Activated naive CD4-positive, alpha-beta T cell treated with Interleukin-2 at 50 U/mL for 16 hours (primary cell): ENCODE measurements around the gene EBLN2.
"Not testable (repeated sequence)": the region's sequence is repeated elsewhere in the genome, so short reads cannot be mapped to it uniquely, and the experiment has no call there.

Experiments
- DNase-seq: peaks from one replicate; pipeline ENCODE4 v3.0.0-alpha.2; 2020

The EBLN2 gene

DNA sequence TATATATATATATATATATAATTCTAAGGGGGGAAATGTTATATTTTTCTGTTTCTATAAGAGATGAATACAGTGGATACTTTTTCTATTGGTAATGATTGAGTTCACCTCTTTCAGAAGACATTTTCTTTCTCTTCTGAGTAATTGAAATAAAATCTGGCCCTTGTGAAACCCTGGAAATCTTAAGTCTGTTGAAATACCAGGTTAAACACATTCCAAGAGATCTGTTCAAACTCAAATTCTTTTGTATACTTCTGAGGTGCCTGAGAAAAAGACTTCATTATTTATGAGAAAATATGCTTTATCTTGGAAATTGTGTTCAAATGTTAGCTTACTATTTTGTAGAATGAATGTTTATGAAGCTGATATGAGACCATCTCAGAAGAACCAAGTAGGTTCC, 4.8 kb downstream of the EBLN2 start:
- not testable (repeated sequence) for DNase-seq

DNA sequence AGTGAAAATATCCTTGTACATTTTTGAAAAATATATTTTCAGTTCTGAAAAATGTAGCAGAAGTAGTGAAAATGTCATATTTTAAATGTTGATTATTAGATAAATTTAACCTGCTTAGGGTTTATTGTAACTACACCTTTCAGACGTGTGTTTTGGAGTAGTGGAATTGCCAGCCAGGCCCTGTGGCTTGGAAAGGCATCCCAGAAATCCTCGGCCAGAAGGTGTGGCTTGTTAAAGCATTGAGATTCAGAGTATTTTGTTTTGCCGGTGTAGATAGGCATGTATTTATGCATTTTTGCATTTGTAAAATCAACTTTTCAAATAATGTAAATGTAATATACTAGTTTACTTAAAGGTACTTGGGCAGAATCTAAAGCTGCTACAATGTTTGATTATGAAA, 7.0 kb downstream of the EBLN2 start:
- no peak for DNase-seq

DNA sequence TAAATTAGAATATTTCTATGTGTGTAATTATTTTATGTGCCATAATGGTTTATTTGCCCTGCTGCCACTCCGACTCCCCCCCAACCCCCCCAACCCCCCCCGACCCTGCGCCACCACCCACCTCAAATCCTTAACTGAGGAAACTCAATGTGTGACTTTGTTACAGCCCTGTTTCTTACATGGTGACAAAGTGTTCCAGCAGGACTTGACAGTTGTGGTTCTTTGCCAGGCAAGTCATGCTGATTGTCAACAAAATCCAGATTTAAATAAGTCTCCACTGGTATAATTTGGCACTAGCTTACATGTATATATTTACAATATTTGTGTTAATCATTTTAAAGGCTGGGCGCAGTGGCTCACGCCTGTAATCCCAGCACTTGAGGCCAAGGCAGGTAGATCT, 7.7 kb downstream of the EBLN2 start:
- no peak for DNase-seq

DNA sequence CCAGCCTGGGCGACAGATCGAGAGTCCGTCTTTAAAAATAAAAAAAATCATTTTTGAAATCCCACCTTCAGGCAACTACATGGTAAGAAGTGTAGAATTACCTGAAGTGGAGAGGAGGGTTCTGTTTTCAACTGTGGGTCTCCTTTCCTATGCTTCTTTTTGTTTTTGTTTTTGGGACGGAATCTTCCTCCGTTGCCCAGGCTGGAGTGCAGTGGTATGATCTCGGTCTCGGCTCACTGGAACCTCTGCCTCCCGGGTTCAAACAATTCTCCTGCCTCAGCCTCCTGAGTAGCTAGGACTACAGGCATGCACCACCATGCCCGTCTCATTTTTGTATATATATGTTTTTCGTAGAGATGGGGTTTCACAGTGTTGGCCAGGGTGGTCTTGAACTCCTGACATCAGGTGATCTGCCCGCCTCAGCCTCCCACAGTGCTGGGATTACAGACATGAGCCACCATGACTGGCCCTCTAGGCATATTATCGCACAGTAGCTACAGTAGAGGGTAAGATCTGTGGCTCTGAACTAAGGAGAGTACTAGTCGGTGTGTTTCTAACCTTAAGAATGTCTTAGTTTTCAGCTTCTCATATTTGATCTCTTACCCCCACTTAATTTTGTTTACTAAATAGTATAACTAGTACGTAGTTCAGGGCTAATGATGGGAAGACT, 8.5 kb downstream of the EBLN2 start:
- DNase-seq: no peak

DNA sequence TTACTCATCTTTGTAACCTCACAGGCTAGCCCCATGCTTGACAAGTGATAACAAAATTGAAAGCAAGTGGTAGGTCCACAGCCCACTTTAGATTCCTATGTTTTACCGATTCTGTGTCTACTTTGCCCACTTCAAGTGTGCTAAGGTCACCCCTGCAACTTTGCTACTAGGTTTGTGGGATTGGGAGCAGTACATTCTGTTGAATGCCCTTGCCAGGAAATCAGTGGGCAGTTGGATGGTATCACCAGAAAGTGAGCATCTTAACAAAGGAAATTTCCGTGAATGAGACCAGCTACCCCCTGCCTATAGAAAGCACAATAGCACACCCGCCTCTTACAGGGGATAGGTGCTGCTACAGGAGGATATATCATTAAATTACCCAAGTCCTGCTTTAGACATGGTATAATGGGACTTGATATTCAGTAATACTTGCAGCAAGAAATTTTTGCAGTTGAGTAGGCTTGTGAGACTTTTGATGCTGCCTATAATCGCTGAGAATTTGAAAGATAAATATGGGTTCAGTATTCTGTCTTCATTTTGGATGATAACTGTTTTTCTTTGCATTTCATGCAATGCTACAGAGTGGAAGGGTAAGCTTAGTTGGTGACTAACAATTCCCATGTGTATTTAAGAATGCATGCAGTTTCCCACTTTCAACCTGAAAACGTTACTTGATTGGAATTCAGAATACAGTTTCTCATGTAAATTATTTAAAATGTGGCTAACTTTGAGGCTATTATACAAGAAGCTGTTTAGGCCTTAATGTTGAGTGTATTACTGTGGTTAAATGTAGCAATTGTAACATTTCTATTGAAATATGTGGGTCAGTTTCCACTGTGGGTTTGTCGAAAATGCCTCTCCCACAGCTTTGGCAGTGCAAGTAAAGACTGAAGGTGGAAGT, 9.5 kb downstream of the EBLN2 start:
- DNase-seq: no peak

DNA sequence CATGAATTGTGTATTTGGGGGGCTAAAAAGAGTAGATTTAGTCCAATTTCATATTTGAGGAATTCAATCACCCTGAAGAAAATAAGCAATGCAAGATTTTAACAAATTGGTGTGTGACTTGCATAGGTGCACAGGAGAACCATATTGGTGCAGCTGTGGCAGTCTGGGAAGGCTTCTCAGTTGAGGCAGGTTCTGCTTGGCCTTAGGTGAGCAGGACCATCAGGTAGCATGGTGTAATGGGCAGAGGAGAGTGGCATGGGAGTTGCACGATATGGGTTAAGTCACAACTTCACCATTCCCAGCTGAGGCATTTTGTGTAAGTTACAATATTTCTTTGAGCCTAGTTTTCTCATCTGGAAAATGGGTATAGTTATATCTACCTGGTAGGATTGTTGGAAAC, 10.5 kb downstream of the EBLN2 start:
- DNase-seq: no peak

DNA sequence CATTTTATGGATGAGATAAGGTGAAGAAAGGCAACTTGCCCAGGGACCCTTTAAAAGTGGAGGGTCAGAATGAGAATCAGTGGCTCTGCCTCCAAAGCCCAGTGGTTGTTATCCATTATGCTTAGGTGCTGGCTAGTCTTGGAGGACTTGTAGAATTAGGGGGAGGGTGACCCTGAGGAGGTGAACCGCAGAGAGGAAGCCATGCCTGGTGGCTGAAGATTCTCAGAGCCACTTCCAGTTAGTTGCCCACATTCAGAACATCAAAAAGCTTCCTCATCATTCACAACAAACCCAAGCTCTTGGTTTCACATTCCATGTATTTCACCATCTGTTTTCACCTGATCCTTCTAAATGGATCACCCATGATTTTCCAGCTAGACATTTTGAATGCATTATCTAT, 11.2 kb downstream of the EBLN2 start:
- DNase-seq: no peak

DNA sequence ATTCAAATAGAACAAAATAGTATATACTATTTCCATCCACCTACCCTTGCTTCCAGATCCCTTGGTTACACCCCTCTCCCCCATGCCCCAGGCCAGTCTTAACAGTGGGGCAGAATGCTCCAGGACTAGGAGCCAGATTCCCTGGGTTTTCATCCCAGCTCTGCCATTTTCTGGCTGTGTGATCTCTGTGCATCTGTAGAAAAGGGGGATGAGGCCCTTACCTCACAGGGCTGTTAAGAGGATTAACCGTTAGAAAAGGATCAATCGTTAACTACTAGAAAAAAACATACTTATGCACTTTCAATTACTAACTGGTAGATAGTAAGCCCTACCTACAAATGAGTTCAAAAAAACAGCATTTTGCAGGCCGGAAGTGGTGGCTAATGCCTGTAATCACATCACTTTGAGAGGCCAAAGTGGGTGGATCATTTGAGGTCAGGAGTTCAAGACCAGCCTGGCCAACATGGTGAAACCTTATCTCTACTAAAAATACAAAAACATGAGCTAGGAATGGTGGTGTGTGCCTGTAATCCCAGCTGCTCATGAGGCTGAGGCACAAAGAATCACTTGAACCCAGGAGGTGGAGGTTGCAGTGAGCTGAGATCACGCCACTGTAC, 11.7 kb downstream of the EBLN2 start:
- DNase-seq: no peak

DNA sequence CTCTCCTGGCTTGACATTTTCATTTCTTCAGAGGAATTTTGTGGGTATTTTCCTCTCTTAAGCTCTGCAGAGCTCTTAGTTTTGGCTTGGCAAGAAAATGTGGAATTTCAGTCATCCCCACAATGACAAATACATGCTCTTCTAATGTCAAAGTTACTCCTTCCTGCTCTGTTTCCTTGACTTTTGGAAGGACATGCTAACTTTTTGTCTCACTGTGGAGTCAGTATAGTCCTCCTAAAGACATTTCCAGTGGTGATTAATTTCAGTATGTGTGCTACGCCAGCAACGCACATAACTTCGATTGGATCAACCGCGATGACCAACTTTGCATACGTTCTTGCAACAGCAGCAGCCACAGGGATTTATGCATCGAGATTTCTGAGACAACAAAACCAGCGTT, 13.3 kb downstream of the EBLN2 start:
- DNase-seq: no peak

DNA sequence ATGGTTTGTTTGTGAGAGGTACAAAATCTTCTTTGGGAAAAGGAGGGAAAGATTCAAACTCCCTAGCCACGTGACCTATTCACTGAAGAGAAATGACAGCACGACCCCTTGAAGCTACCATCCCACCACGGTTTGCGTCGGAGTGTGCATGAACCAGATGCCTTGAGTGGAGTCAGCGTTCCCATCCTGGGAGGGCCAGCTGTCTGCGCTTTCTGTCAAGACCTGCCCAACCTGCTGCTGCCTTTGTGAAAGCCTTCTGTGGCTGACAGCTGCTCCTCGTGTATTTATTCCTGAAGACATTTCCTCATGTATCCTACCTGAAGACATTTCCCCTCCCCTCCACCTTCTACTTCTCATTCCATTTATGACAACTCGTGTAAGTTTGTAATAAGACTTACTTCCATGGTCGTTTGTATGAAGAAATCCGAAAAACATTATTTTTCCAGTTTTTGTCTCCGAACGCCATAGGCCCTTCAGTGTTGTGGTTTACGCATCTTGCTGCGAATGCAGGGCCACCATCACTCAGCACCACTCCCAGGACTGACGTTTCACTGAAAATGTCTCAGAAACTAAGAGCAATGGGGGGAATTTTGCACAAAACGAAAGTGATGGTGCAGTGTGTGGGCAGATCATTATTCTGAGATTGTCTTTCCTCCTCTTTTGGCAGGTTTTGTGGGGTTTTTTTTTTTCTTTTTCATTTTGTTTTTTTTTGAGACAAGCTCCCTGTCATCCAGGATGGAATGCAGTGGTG, 18.9 kb downstream of the EBLN2 start:
- DNase-seq: peak; percentile 38

DNA sequence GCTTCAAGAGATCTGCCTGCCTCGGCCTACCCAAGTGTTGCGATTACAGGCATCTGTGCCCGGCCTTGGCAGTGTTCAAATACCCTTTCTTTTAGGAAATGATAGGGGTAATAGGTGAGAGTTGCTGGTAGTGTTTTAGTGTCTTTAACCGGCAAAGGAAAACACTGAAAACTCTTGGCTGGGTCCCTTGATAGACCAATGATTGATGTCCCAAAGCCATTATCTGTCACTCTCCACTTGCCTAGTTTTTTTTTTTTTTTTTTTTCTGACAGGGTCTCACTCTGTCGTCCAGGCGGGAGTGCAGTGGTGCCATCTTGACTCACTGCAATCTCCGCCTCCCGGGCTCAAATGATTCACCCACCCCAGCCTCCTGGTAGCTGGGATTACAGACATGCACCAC, 19.7 kb downstream of the EBLN2 start:
- no peak for DNase-seq

DNA sequence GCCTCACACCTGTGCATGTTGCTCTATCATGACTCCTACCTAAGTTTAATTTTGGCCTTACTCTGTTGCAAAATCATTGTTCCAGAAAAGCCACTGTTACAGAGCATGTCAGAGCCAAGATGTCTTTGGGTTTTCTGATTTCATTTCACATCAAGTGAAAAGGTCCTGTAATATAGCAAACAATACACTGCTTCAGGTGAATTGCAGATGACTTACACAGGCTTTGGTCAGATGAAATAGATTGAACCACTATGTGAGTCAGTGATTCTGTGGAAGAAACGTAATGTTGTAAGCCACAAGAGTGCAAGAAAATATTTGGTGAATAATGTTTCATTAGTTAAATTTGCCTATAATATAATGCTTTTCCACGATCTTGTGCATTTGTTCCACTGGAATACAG, 22.7 kb downstream of the EBLN2 start:
- no peak for DNase-seq

DNA sequence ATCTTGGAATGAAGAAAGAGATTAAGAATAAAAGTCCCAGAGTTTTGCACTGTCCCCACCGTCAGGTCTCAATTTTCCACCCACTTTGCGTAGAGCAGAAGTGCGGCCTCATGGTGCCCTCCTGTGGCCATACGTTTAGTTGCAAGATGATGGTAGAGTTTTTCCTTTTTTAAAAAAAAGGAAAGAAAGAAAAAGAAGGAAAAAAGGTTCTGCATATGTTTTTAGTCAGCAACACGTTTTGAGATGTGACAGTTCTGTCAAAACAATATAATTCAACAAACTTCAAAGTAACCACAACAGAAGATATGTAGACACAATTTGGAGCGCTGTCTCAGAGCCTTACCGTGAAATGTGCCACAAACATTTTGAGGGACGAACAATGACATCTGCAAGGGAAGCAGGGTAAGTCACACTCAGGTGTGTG, 24.6 kb downstream of the EBLN2 start:
- peak; percentile 55 for DNase-seq

DNA sequence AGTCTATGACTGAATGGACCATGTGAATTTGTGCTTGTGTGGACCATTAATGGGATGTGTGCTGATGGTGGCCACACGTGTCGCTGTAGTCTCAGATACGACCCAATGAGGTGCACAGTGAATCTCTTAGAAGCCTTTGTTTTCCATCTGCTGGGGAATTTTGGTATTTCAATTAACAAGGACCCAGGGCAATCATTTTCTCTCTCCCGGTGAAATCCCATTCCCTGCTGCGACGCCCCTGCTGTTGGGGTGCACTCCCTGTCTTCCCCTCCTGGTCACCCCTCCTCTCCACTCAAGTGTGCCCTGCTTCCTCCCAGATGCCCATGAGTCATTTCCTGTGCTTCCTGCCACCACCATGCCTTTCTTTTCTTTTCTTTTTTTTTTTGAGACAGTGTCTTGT, 32.7 kb downstream of the EBLN2 start:
- no peak for DNase-seq

DNA sequence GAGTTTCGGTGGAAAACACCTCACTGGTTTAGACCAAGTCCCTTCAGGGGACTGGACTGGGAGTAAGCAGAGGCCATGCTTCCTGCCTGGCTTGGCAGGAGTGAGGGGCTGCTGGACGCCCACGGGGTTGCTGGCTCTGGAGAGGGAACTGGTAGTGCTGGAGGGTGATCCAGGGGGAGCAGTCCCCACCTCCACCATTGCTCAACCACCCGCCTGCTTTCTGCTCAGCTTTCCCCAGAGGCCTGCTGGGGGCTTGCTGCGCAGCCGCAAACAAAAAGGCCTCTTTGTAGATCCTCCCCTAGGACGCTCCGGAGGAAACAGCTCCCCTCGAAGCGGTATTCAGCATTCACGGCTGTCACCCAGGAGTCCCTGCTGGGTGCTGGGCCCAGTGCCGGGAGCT, 33.5 kb downstream of the EBLN2 start:
- no peak for DNase-seq

DNA sequence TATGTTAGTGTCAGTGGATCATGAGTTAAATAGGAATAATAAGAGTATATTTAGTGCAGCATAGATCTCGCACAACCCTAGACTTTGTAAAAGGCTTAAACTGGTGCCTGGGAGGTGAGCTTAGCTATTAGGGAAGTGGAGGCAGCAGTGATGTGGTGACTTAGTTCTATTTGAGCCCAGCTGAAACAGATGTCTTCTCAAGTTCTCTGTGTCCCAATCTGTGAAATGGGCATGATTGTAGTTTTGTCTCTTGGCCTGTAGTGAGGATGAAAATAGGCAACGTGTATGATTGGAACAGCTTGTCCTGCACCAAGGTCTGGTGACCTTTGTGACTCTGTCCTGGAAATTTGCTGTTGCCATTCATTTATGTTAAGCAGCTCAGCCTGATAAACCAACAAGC, 34.7 kb downstream of the EBLN2 start:
- DNase-seq: no peak

DNA sequence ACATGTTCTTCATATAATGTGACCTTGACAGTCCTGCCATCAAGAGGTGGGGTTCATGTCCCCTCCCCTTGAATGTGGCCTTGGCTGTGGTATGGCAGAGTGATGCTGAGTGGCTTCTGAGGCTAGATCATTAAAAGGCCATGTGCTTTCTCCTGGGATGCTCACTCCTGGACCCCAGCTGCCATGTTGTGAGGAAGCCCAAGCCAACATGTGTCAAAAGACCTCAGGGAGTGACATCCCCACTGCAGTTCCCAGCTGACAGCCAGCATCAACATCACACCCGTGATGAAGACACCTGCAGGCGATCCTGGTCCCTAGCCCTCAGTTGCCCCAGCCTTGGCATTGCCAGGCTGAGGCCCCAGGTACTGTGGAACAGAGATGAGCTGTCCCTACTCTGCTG, 36.6 kb downstream of the EBLN2 start:
- no peak for DNase-seq

DNA sequence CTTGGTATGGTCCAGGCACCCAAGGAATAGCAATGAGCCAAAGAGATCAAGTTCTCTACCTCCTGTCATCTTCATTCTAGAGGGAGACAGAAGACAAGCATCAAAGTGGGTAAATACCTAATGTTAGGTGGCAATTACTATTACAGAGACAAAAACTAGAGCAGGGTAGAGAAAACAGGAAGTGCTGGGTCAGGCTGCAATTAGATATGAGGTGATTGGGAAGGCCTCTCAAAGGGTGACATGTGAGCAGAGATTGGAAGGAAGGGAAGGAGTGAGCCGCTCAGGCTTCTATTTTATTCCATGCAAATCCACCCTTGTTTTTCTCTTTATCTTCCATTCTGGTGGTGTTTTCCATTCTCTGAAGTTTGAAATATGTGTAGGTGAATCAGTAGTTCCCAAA, 37.4 kb downstream of the EBLN2 start:
- no peak for DNase-seq

DNA sequence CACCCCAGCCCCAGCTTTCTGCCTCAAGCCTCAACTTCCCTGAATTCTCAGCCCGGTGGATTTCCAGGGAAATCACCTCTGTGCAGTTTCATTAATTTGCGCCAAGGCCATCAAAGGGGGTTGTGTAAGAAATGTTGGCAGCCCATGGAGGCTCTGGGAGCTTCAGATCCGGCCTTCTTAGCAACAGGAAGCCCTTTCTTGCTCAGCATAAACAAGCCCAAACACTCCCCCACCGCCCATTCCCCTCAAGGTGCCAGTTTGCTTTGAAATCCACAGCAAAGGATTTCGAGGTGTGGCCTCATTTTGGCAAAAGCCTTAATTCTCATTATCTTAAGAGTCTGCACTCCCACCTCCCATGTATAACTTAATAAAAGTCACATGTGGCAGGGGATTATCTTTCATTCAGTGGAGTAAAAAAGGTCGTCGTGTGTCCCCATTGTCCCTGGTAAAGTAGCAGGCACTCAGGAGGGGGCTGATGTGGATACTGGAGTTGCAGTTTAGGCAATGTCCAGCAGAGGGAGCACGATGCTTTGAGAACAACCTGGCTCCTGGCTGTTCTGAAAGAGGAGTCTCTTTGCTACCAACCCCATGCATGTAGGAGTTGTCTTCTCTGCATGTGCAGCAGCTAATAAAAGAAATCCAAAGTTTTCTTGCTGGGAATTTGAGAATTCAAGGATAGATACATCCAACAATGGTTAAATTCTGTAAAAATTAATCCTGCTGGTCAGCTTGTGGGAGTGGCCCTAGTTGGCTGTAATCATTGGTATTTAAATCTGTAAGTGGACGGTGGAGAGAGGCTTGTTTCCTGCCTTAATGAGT, 39.5 kb downstream of the EBLN2 start:
- peak; percentile 76 for DNase-seq

DNA sequence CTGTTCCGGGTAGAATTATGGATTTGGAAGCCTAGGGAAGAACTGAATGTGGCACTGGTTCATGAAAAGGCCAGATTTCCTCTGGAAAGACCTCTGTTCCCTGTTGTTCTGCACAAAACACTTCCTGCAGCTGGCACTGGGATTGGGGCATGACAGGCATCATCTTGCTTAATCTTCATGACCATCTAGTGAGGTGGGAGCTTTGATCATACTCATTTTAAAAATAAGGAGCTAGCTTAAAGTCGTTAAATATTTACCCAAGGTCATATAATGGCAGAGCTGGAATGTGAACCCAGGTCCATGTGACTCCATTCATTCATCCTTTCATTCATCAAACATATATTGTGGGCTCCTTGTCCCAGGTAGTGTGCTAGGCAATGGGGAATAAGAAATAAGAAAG, 40.4 kb downstream of the EBLN2 start:
- DNase-seq: no peak

DNA sequence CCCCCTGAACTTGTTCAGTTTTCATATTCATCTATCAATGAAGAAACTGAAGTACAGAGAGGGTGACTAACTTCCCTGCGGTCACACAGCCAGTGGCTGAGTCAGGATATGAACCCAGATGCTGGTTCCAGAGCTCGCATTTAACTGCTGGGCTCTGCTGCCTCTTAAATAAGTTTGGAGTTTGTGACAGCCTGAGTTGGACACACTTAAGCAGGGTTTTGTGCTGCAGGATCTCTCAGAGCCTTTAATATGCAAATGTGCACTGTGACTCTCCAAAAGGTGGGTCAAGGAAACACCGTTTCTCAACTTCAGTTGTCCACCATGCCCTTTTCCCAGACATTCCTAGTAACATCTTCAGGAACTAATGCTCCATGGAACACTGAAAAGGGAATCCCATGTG, 45.8 kb downstream of the EBLN2 start:
- DNase-seq: no peak

DNA sequence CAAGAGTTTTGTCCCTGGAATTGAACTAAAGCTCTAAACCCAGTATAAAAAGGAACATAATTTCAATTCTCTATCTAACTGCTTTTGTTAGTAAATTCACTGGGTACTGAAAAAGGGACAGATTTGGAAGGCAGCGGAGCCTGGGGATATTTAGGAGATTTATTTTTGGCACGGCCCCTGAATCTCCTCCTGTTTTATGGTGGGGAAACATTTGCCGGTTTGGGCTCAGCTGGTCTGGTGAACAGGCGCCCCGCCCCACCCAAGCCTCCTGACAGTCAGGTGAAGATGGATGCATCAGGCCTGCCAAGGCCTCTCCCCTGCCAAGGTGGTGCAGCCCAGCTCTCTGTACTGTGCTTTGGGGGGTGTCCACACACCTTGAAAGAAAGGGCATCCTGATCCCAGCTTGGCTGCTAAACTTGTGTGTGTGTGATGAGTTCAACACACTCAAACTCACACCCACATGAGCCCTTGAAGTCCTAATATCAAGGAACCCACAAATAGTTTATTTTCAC, 46.3 kb downstream of the EBLN2 start:
- no peak for DNase-seq
